Kidney epithelial cell (primary cell): Measurements from ENCODE around the gene WDR83. TPM values are rescaled to one million over a fixed set of nuclear protein-coding genes. Genes with fewer than 3 reads are reported as not detected.

ENCODE experiments used
- DNase-seq: peaks from one replicate; pipeline ENCODE4 v3.0.0-alpha.2; 2010; ENCODE audit warnings: low read depth
- H3K27me3 ChIP-seq: 2 replicates; pipeline ENCODE4 v1.6.0; 2011; ENCODE audit warnings: low read length; ENCODE audit not compliant: control insufficient read depth, insufficient read depth
- H3K36me3 ChIP-seq: 2 replicates; pipeline ENCODE4 v1.5.1; 2011; ENCODE audit warnings: low read length; ENCODE audit not compliant: control insufficient read depth, insufficient read depth
- H3K4me3 ChIP-seq: 2 replicates; pipeline ENCODE4 v1.5.1; 2011; ENCODE audit warnings: low read depth, mild to moderate bottlenecking, control low read depth, low read length
- CTCF ChIP-seq: IDR thresholded peaks from 2 replicates; pipeline ENCODE4 v1.5.1; 2011; ENCODE audit warnings: mild to moderate bottlenecking, moderate library complexity, low read length, control low read depth, inconsistent platforms; ENCODE audit not compliant: insufficient read depth, poor library complexity, severe bottlenecking
- total RNA-seq: library from RNA; depleted of rRNA; stranded (reverse); fragments of >200 nt; gene quantifications from 2 replicates; pipeline ENCODE4 v1.2.3, GENCODE V29; 2015

The WDR83 gene
- total RNA-seq, 1 donor from 2014 or later = 15.7 TPM

GRCh38 chr19:12628040-12629022 is 38.3 kb upstream of the WDR83 start:
- no peak for DNase-seq
- no peak for TF ChIP-seq CTCF
- H3K36me3 ChIP-seq = peaks cover 2% of the 10 kb centered on the region
- no peaks in the 10 kb centered on the region for H3K27me3 ChIP-seq
- H3K4me3 ChIP-seq = no peak overlapping the region

GRCh38 chr19:12629215-12629614 is 37.4 kb upstream of the WDR83 start:
- no peak for TF ChIP-seq CTCF
- Histone ChIP-seq H3K4me3 (no peak overlapping the region), H3K27me3 (no peaks in the 10 kb centered on the region), H3K36me3 (peaks cover 2% of the 10 kb centered on the region)
- no peak for DNase-seq

GRCh38 chr19:12636631-12637030 is 30.0 kb upstream of the WDR83 start:
- H3K4me3 ChIP-seq = no peak overlapping the region
- H3K36me3 ChIP-seq = no peaks in the 10 kb centered on the region
- no peak for DNase-seq
- H3K27me3 ChIP-seq = no peaks in the 10 kb centered on the region
- no peak for TF ChIP-seq CTCF

- no peak for DNase-seq
- Histone ChIP-seq H3K36me3 (no peaks in the 10 kb centered on the region), H3K27me3 (no peaks in the 10 kb centered on the region), H3K4me3 (no peak overlapping the region)
- no peak for TF ChIP-seq CTCF
Measured at GRCh38 chr19:12638611-12639182, 27.9 kb upstream of the WDR83 start.

- peak; percentile 70 for TF ChIP-seq CTCF
- no peak overlapping the region for H3K4me3 ChIP-seq
- H3K36me3 ChIP-seq = no peaks in the 10 kb centered on the region
- H3K27me3 ChIP-seq = no peaks in the 10 kb centered on the region
- DNase-seq = peak; percentile 35
Measured at GRCh38 chr19:12639901-12640613, 26.6 kb upstream of the WDR83 start.
